HEK293T (cell line): ENCODE results near the gene NRL.

ENCODE experiments used
- ARNT ChIP-seq: fragments of 450-650 bp; IDR thresholded peaks from 2 replicates; pipeline ENCODE4 v1.6.1; 2017; ENCODE audit warnings: mild to moderate bottlenecking
- BHLHE40 ChIP-seq: fragments of 450-650 bp; IDR thresholded peaks from 2 replicates; pipeline ENCODE4 v1.6.1; 2016; ENCODE audit warnings: mild to moderate bottlenecking, moderate library complexity, borderline replicate concordance
- FOXA1 ChIP-seq: fragments of 450-650 bp; IDR thresholded peaks from 2 replicates; pipeline ENCODE4 v1.6.1; 2016; ENCODE audit warnings: mild to moderate bottlenecking
- FOXM1 ChIP-seq: fragments of 450-650 bp; IDR thresholded peaks from 2 replicates; pipeline ENCODE4 v1.6.1; 2017; ENCODE audit warnings: mild to moderate bottlenecking, borderline replicate concordance
- NFRKB ChIP-seq: fragments of 450-650 bp; IDR thresholded peaks from 2 replicates; pipeline ENCODE4 v1.6.1; 2016; ENCODE audit warnings: mild to moderate bottlenecking, moderate library complexity
- SUZ12 ChIP-seq: fragments of 450-650 bp; IDR thresholded peaks from 2 replicates; pipeline ENCODE4 v1.6.1; 2016; ENCODE audit warnings: mild to moderate bottlenecking
- TARDBP ChIP-seq: fragments of 450-650 bp; IDR thresholded peaks from 2 replicates; pipeline ENCODE4 v1.6.1; 2016

DNA sequence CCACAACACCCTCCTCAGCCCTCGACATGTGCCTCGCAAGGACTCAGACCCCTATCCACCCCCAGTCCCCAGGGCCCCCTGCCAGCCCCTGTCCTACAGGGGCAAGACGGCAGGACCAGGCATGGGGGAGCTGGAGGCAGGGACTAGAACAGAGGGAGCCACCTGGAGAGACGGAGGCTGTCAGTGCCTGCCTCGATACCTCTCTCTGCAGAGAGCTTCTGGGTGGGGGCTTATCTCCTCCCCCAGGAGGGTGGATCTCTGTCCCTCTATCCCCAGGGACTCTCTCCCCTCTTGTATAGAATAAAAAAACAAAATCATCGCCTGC lies 45.4 kb downstream of the NRL start:
- TF ChIP-seq NFRKB: no peak
- no peak for TF ChIP-seq FOXM1
- TF ChIP-seq BHLHE40: no peak
- TF ChIP-seq ARNT: no peak
- TF ChIP-seq SUZ12: no peak
- no peak for TF ChIP-seq FOXA1
- no peak for TF ChIP-seq TARDBP
